HG02943 (cell line): ENCODE measurements around the gene GNA15.

Experiments used
- ATAC-seq: cut with Tn5 transposase; IDR thresholded peaks from one replicate; pipeline ENCODE4 v1.9.1; 2021; ENCODE audit warnings: mild to moderate bottlenecking, low read depth, moderate library complexity; ENCODE audit not compliant: unreplicated experiment

GNA15 gene

GRCh38 chr19:3203805-3204645, 68.2 kb downstream of the GNA15 start:
- no peak for ATAC-seq

DNA sequence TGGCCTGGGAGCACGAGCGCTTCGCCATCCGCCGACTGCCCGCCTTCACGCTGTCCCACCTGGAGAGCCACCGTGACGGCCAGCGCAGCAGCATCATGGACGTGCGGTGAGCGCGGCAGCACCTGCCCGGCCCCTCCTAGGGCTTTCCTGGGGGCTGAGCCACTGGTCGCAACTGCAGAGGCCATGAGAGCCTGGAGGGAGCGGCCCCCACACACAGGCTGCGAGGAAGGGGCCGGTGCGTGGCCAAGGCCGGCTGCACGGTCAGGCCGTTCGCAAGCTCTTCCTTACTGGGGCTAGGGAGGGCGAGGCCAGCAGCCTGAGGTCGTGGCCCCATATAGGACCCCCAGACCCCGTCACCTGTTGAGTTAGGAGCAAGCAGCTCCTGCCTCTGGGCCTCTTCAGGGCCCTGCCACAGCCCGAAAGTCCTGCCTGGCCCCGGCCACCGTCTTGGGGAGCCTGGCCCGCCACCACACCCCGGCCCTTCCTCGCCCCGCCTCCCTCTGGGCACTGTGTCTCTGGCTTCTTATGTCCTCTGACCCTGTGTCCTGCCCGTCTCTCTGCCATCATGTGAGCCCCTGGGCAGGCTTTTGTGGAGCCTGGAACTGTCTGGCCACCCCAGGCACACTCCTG, 68.9 kb downstream of the GNA15 start:
- ATAC-seq: no peak

- no peak for ATAC-seq
Measured at GRCh38 chr19:3206216-3206953, 70.6 kb downstream of the GNA15 start.

DNA sequence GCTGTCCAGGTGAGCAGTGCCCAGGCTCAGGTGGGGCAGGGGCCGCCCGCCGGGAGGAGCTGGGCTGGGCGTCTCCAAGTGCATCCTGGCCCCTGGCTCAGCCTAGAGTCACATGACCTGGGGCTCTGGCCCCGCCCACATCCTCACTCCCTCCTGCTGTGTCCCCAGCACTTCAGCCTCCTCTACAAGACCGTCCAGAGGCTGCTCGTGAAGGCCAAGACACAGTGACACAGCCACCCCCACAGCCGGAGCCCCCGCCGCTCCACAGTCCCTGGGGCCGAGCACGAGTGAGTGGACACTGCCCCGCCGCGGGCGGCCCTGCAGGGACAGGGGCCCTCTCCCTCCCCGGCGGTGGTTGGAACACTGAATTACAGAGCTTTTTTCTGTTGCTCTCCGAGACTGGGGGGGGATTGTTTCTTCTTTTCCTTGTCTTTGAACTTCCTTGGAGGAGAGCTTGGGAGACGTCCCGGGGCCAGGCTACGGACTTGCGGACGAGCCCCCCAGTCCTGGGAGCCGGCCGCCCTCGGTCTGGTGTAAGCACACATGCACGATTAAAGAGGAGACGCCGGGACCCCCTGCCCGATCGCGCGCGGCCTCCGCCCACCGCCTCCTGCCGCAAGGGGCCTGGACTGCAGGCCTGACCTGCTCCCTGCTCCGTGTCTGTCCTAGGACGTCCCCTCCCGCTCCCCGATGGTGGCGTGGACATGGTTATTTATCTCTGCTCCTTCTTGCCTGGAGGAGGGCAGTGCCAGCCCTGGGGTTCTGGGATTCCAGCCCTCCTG, 71.8 kb downstream of the GNA15 start:
- ATAC-seq: no peak

DNA sequence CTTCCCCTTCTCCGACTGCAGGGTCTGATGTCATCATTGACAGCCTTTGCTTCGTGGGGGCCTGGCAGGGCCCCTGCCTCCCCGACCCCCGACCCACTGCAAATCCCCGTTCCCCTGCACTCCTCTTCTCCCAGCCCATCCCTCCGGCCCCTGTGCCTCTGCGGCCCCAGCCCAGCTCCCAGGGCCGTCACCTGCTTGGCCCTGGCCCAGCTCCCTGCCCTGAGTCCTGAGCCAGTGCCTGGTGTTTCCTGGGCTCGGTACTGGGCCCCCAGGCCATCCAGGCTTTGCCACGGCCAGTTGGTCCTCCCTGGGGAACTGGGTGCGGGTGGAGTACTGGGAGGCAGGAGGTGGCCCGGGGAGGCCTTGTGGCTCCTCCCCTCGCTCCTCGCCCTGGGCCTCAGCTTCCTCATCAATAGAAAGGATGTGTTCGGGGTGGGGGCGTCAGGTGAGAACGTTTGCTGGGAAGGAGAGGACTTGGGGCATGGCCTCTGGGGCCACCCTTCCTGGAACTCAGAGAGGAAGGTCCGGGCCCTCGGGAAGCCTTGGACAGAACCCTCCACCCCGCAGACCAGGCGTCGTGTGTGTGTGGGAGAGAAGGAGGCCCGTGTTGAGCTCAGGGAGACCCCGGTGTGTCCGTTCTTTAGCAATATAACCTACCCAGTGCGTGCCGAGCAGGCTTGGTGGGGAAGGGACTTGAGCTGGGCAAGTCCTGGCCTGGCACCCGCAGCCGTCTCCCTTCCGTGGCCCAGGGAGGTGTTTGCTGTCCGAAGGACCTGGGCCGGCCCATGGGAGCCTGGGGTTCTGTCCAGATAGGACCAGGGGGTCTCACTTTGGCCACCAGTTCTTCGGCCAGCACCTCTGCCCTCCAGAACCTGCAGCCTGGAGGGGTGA, 72.7 kb downstream of the GNA15 start:
- ATAC-seq: no peak

- ATAC-seq: no peak
Measured at GRCh38 chr19:3210347-3211017, 74.6 kb downstream of the GNA15 start.

DNA sequence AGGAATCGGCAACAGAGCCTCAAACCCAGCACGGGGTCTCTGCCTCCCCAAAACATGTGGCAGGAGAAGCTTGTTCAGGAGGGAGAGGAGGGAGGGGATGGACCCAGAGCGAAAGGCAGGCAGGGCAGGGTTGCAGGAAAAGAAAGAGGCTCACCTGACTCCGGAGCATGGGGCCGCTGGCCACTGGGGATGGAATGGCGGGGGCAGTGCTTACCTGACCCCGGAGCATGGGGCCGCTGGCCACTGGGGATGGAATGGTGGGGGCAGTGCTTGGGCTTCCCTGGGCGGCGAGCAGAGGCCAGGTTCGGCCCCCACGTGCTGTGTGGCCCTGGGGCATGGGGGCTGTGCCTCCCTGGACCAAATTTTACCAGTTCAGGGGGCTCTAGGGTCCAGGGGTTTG, 75.4 kb downstream of the GNA15 start:
- ATAC-seq: no peak

DNA sequence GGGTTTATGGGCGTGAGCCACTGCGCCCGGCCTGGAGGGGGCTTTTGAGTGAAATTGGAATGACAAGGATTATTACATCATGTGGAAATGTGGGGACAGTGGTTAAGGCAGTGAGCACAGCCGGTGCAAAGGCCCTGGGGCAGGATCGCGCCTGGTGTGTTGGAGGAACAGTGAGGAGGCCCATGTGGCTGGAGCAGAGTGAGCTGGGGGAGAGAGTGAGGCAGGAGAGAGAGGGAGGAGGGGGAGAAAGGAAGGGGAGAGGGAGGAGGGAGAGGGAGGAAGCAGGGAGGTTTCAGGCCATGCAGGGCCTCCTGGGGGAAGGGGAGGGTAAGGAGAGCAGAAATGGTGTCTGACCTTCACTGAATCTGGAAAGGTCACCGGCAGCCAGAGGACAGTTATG, 77.3 kb downstream of the GNA15 start:
- ATAC-seq: no peak
